ENCODE data around the gene BRPF1. TPM values are rescaled to one million over a fixed set of nuclear protein-coding genes. Genes with fewer than 3 reads are reported as not detected.

The BRPF1 gene
- total RNA-seq, 1 donor from 2014 or later: 12.1 TPM

- Histone ChIP-seq H3K79me2 (ENCODE audit: low read depth) (no peaks in the 10 kb centered on the region), H3K27ac (no peak within 1 kb of the TSS), H3K9ac (no peak within 1 kb of the TSS), H3K4me2 (peak within 1 kb of the TSS; percentile 95), H3K27me3 (peaks cover 45% of the 10 kb centered on the region), H3K4me3 (peak within 1 kb of the TSS; percentile 44), H3F3A (ENCODE audit: low read depth) (peaks cover 4% of the 10 kb centered on the region), H4K20me1 (ENCODE audit: low read depth) (peaks cover 32% of the 10 kb centered on the region), H3K36me3 (no peaks in the 10 kb centered on the region), H2AFZ (replicated peaks) (no peak within 1 kb of the TSS), H3K9me3 (ENCODE audit: low read depth) (no peaks in the 10 kb centered on the region), H3K4me1 (peaks cover 13% of the 10 kb centered on the region)
- H3K4me1 Mint-ChIP-seq: peaks cover 5% of the 10 kb centered on the region
- TF ChIP-seq CTCF (IDR thresholded peaks at IDR 0.05): no peak
- TF ChIP-seq EZH2 (IDR thresholded peaks at IDR 0.05): no peak
- TF ChIP-seq EZH2phosphoT487 (IDR thresholded peaks at IDR 0.05): no peak
- DNase-seq (ENCODE audit: low spot score): peak; percentile 55
- H3K27ac Mint-ChIP-seq: no peak within 1 kb of the TSS
- peaks cover 9% of the 10 kb centered on the region for H3K36me3 Mint-ChIP-seq
- no peaks in the 10 kb centered on the region for H3K9me3 Mint-ChIP-seq
- H3K4me3 Mint-ChIP-seq: peak within 1 kb of the TSS; percentile 84
- H3K27me3 Mint-ChIP-seq (ENCODE audit: insufficient read depth, low read depth): peaks cover 21% of the 10 kb centered on the region
Observed at GRCh38 chr3:9703736-9704346, 27.7 kb upstream of the BRPF1 start, which contains the start of gene CPNE9. CPNE9 (plus strand) TSS chr3:9703833; CDS start chr3:9703997, 164 bp downstream.

- peak; percentile 80 for DNase-seq (ENCODE audit: low spot score)
- H2AFZ ChIP-seq (replicated peaks): no peak overlapping the region
- peak overlapping the region; percentile 44 for H3K4me3 ChIP-seq
- H3K27ac Mint-ChIP-seq: no peak overlapping the region
- H3K4me1 ChIP-seq: peaks cover 13% of the 10 kb centered on the region
- peaks cover 8% of the 10 kb centered on the region for H3K36me3 Mint-ChIP-seq
- peak overlapping the region; percentile 84 for H3K4me3 Mint-ChIP-seq
- no peak overlapping the region for H3K9ac ChIP-seq
- H3K36me3 ChIP-seq: no peaks in the 10 kb centered on the region
- H3K9me3 ChIP-seq (ENCODE audit: low read depth): no peaks in the 10 kb centered on the region
- TF ChIP-seq EZH2 (IDR thresholded peaks at IDR 0.05) (peak; percentile 58), EZH2phosphoT487 (IDR thresholded peaks at IDR 0.05) (peak; percentile 65), CTCF (IDR thresholded peaks at IDR 0.05) (no peak)
- peaks cover 21% of the 10 kb centered on the region for H3K27me3 Mint-ChIP-seq (ENCODE audit: insufficient read depth, low read depth)
- peaks cover 4% of the 10 kb centered on the region for H3F3A ChIP-seq (ENCODE audit: low read depth)
- peaks cover 32% of the 10 kb centered on the region for H4K20me1 ChIP-seq (ENCODE audit: low read depth)
- H3K4me2 ChIP-seq: peak overlapping the region; percentile 95
- H3K27me3 ChIP-seq: peaks cover 45% of the 10 kb centered on the region
- H3K79me2 ChIP-seq (ENCODE audit: low read depth): no peaks in the 10 kb centered on the region
- H3K9me3 Mint-ChIP-seq: no peaks in the 10 kb centered on the region
- peaks cover 5% of the 10 kb centered on the region for H3K4me1 Mint-ChIP-seq
- no peak overlapping the region for H3K27ac ChIP-seq
Observed at GRCh38 chr3:9704347-9705322, 26.9 kb upstream of the BRPF1 start.

GRCh38 chr3:9710174-9710739 is 21.3 kb upstream of the BRPF1 start:
- peaks cover 6% of the 10 kb centered on the region for H3K4me1 ChIP-seq
- TF ChIP-seq EZH2 (IDR thresholded peaks at IDR 0.05) (no peak), CTCF (IDR thresholded peaks at IDR 0.05) (no peak), EZH2phosphoT487 (IDR thresholded peaks at IDR 0.05) (no peak)
- H3K27me3 ChIP-seq: peaks cover 15% of the 10 kb centered on the region
- Mint-ChIP-seq H3K36me3 (no peaks in the 10 kb centered on the region), H3K9me3 (no peaks in the 10 kb centered on the region), H3K4me3 (no peak overlapping the region), H3K4me1 (no peaks in the 10 kb centered on the region), H3K27ac (no peak overlapping the region), H3K27me3 (ENCODE audit: insufficient read depth, low read depth) (peaks cover 12% of the 10 kb centered on the region)
- no peak overlapping the region for H3K4me2 ChIP-seq
- H3K4me3 ChIP-seq: no peak overlapping the region
- H3K36me3 ChIP-seq: no peaks in the 10 kb centered on the region
- H3F3A ChIP-seq (ENCODE audit: low read depth): no peaks in the 10 kb centered on the region
- no peak overlapping the region for H3K27ac ChIP-seq
- H2AFZ ChIP-seq (replicated peaks): no peak overlapping the region
- no peak for DNase-seq (ENCODE audit: low spot score)
- no peaks in the 10 kb centered on the region for H3K9me3 ChIP-seq (ENCODE audit: low read depth)
- no peaks in the 10 kb centered on the region for H3K79me2 ChIP-seq (ENCODE audit: low read depth)
- H4K20me1 ChIP-seq (ENCODE audit: low read depth): no peaks in the 10 kb centered on the region
- H3K9ac ChIP-seq: no peak overlapping the region
